VCaP (cell line): ENCODE results near the gene FRRS1L.

ENCODE experiments used
- H3K27ac ChIP-seq: fragments of 450-650 bp; 2 replicates; pipeline ENCODE4 v1.5.1; 2017
- TF ChIP-seq, protein P1 (sequence below): fragments of 450-650 bp; conservative IDR thresholded peaks from 2 replicates; pipeline ENCODE4 v1.5.1; 2017; ENCODE audit warnings: mild to moderate bottlenecking, moderate library complexity

Gene FRRS1L, protein sequence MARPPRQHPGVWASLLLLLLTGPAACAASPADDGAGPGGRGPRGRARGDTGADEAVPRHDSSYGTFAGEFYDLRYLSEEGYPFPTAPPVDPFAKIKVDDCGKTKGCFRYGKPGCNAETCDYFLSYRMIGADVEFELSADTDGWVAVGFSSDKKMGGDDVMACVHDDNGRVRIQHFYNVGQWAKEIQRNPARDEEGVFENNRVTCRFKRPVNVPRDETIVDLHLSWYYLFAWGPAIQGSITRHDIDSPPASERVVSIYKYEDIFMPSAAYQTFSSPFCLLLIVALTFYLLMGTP

DNA sequence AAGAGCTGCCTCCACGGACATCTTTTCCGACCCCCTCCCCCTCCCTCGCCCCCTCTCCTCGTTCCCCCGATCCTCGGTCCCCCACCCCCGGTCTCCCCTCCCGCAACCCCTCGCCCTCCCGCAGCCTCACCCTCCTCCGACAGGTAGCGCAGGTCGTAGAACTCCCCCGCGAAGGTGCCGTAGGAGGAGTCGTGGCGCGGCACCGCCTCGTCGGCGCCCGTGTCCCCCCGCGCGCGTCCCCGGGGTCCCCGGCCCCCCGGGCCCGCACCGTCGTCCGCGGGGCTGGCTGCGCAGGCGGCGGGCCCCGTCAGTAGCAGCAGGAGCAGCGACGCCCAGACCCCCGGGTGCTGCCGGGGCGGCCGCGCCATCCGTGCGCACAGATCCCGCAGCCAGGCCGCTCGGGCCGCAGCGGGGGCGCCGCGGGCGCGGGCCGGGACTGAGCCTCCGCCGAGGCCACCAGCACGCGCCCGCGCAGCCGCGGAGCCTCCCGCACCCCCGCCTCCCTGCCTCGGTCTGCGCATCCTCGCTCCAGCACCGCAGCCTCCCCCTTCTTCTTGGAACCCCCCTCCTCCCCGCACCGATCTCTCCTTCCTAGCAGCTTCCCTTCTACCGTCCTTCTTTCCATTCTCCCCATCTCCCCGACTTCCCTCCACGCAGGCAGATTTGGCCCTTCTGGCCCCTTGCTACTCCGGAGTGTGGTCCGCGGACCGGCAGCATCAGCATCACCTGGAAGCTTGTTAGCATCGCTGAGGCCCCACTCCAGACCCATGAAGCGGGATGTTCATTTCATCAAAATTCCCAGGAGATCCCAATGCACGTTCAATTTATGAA lies at the start of gene FRRS1L:
Gene FRRS1L, minus strand, starts transcription at position 479 of the 831 bp plus-strand sequence. Its CDS starts 111 bp downstream, at position 368.
- peak within 1 kb of the TSS; percentile 62; the same call in 1 of the 2 replicates for H3K27ac ChIP-seq
- TF ChIP-seq, protein P1, sequence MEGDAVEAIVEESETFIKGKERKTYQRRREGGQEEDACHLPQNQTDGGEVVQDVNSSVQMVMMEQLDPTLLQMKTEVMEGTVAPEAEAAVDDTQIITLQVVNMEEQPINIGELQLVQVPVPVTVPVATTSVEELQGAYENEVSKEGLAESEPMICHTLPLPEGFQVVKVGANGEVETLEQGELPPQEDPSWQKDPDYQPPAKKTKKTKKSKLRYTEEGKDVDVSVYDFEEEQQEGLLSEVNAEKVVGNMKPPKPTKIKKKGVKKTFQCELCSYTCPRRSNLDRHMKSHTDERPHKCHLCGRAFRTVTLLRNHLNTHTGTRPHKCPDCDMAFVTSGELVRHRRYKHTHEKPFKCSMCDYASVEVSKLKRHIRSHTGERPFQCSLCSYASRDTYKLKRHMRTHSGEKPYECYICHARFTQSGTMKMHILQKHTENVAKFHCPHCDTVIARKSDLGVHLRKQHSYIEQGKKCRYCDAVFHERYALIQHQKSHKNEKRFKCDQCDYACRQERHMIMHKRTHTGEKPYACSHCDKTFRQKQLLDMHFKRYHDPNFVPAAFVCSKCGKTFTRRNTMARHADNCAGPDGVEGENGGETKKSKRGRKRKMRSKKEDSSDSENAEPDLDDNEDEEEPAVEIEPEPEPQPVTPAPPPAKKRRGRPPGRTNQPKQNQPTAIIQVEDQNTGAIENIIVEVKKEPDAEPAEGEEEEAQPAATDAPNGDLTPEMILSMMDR, result no peak

DNA sequence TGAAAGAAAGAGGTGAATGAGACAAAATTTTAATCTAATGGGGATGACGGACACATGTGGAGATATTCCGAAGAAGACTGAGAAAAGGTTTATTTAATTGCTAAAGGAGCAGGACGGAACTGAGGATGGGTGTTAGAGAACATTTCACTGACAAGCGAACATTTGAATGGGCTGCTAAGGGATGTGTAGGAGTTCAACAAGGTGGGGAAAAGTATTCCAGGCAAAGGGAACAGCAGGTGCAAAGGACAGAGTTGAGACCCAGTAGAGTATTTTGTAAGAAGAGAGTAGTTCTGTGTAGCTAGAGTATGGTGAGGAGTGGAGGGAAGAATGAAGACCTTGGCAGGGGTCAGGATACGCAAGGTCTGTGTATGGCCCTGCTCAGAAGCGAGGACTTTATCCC lies 47.4 kb upstream of the FRRS1L start:
- peak overlapping the region; percentile 94 for H3K27ac ChIP-seq
- TF ChIP-seq, protein P1, result no peak

DNA sequence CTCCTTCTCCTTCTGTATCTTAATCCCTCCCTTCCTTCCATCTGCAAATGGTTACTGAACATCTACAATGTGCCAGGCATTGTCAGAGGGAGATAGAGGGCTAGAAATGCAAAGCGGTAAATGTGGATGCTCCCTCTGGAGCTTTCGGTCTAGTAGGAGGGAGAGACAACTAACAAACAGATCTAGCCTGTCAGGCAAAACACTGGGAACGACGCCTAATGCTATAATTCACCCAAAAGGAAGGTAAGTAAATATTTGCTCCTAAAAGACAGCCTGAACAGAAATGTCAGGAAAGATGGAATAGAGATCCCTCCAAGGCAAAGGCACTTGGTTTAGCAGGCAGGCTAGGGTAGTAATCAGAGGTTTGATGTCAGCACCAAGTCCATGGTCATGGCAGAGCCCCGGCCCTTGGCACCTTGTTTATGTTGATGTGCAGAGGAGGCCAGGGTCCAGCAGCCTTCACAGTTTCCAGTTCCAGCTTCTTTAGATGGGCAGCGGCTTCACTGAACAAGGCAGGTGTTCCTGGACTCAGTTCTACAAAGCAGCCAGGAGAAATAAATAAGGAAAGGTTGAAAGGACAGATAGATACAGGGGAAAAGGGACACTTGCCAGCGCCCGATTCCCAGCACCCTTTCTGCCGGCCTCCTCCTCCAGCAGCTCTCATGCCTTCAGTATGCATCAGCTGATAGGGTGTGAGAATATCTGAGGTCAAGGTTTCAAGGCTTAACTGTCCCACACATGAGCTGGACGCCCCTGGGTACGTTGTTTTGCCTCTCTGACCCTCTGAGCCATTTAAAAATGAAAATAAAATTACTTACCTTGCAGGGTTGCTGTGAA lies 46.5 kb upstream of the FRRS1L start:
- H3K27ac ChIP-seq, result peak overlapping the region; percentile 94
- TF ChIP-seq, protein P1, result no peak

DNA sequence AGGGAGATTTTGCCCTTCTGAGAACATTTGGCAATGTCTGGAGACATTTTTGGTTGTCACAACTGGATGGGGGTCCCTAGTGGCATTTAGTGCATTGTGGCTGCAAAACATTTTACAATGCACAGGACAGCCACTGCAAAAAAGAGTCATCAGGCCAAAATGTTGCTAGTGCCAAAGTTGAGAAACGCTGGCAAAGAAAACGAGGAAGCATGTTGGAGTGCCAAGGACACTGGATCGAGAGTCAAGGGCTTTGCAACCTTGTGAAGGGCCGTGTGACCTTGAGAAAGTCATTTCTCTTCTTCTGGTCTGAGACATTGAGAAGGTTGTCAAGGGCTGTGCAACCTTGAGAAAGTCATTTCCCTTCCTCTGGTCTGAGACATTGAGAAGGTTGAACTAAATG lies 45.7 kb upstream of the FRRS1L start:
- TF ChIP-seq, protein P1, result no peak
- peak overlapping the region; percentile 94 for H3K27ac ChIP-seq

DNA sequence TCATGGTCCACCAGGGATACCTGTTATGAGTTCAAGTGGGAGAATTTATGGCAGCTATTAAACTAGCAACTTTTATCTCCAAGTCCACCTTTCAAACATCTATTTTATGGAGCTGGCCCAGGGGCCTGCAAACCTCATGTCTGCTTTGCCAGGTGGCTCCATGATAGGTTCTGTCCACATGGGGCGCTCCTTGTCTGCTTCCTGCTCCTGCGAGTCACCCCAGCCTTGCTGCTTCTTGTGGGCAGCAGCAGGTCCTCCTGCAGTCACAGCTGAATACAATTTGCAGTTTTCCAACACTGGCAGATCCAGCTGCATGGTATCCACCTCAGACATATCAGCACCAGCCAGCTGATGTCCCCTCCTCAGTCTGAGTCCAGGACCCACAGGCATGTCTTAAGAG lies 39.6 kb upstream of the FRRS1L start:
- no peak overlapping the region for H3K27ac ChIP-seq
- TF ChIP-seq, protein P1, result no peak

DNA sequence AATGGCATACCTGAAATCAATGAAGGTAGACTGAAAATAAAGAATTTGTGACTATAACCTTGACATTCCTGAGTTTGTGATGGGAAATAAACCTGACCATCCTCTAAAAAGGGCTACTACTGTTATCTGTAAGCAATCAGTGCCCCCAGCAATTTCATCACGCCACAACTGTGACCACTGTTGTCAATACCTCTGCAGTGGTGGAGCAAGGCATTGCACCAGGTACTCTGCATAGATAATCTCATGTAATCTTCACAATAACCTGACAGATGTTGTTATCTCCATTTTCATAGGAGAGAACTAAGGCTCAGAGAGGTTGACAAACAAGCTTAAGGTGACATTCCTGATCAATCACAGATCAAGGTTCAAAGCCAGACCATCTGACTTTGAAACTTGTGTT lies 38.5 kb upstream of the FRRS1L start:
- TF ChIP-seq, protein P1, result no peak

More for the DNA sequence above, 38.5 kb upstream of the FRRS1L start:
- no peak overlapping the region for H3K27ac ChIP-seq
